Activated CD8-positive, alpha-beta T cell treated with anti-CD3 and anti-CD28 coated beads for 36 hours (primary cell): ENCODE results near the gene HOXD11. TPM values are rescaled to one million over a fixed set of nuclear protein-coding genes. Genes with fewer than 3 reads are reported as not detected.

ENCODE experiments used
- ATAC-seq: fragments of 200-7000 bp; cut with Tn5 transposase; one replicate; pipeline ENCODE4 v1.10.0; 2021; ENCODE audit warnings: mild to moderate bottlenecking, moderate library complexity
- CTCF ChIA-PET: fragments of 350-600 bp; sonication (Branson Sonifier 250); formaldehyde crosslinking; loops from one replicate; lab custom pipeline; 2021; ENCODE audit warnings: antibody characterized with exemption; lab: Charles Lee
- POLR2A ChIA-PET: fragments of 350-600 bp; sonication (Branson Sonifier 250); formaldehyde crosslinking; loops from one replicate; lab custom pipeline; 2021; ENCODE audit warnings: antibody characterized with exemption; lab: Charles Lee
- DNase-seq: peaks from one replicate; pipeline ENCODE4 v3.0.0-alpha.2; 2020
- H3K27ac Mint-ChIP-seq: one replicate; pipeline ENCODE4 v1.8.0; 2021; ENCODE audit warnings: mild to moderate bottlenecking, mixed read lengths
- H3K27me3 Mint-ChIP-seq: one replicate; pipeline ENCODE4 v1.8.0; 2021; ENCODE audit warnings: mixed read lengths
- H3K36me3 Mint-ChIP-seq: one replicate; pipeline ENCODE4 v1.8.0; 2021; ENCODE audit warnings: low read depth, mixed read lengths
- H3K4me1 Mint-ChIP-seq: one replicate; pipeline ENCODE4 v1.8.0; 2021; ENCODE audit warnings: low read depth, mixed read lengths
- H3K4me3 Mint-ChIP-seq: one replicate; pipeline ENCODE4 v1.8.0; 2021; ENCODE audit warnings: mild to moderate bottlenecking, moderate library complexity, mixed read lengths
- H3K9me3 Mint-ChIP-seq: one replicate; pipeline ENCODE4 v1.8.0; 2021; ENCODE audit warnings: mixed read lengths
- CTCF ChIP-seq: fragments of 200-600 bp; IDR thresholded peaks from one replicate; pipeline ENCODE4 v1.8.0; 2022; ENCODE audit warnings: antibody characterized with exemption, mild to moderate bottlenecking
- intact Hi-C: fragments of 100-400 bp; cut with micrococcal nuclease; formaldehyde crosslinking; loops from one replicate; pipeline ENCODE4 v1.10.0; 2022
- total RNA-seq, 2 experiments: library from RNA; stranded (reverse); gene quantifications; one replicate each; pipeline ENCODE4 v1.2.3, GENCODE V29; 2021

HOXD11 gene
- total RNA-seq, 2 experiments from 2014 or later: not detected

GRCh38 chr2:176091329-176092258 lies 15.5 kb upstream of the HOXD11 start:
- no peak overlapping the region for H3K27ac Mint-ChIP-seq
- H3K4me3 Mint-ChIP-seq: peak overlapping the region; percentile 42
- H3K4me1 Mint-ChIP-seq: peaks cover 9% of the 10 kb centered on the region
- ChIA-PET POLR2A (no interaction called here), CTCF (no interaction called here)
- no peak for ATAC-seq
- no peaks in the 10 kb centered on the region for H3K9me3 Mint-ChIP-seq
- peaks cover 89% of the 10 kb centered on the region for H3K27me3 Mint-ChIP-seq
- no peak for TF ChIP-seq CTCF
- peaks cover 3% of the 10 kb centered on the region for H3K36me3 Mint-ChIP-seq
- intact Hi-C loops: no loop called here
- no peak for DNase-seq

- Mint-ChIP-seq H3K36me3 (peaks cover 3% of the 10 kb centered on the region), H3K9me3 (no peaks in the 10 kb centered on the region), H3K4me1 (peaks cover 17% of the 10 kb centered on the region), H3K27me3 (peaks cover 87% of the 10 kb centered on the region), H3K4me3 (peak within 1 kb of the TSS; percentile 42), H3K27ac (no peak within 1 kb of the TSS)
- CTCF ChIA-PET: no interaction called here
- ATAC-seq (peak; percentile 36), DNase-seq (no peak)
- intact Hi-C loops: no loop called here
- POLR2A ChIA-PET: no interaction called here
- TF ChIP-seq CTCF: no peak
Observed at GRCh38 chr2:176092270-176093144, 14.6 kb upstream of the HOXD11 start, which contains the start of gene HOXD13. TSS of gene HOXD13 (plus strand) at chr2:176092721. CDS start at chr2:176092891, 170 bp downstream.

GRCh38 chr2:176093145-176093897 lies 13.8 kb upstream of the HOXD11 start:
- intact Hi-C loops: no loop called here
- Mint-ChIP-seq H3K27me3 (peaks cover 87% of the 10 kb centered on the region), H3K4me3 (no peak overlapping the region), H3K36me3 (peaks cover 3% of the 10 kb centered on the region), H3K27ac (no peak overlapping the region), H3K9me3 (no peaks in the 10 kb centered on the region), H3K4me1 (peaks cover 21% of the 10 kb centered on the region)
- no peak for DNase-seq
- ATAC-seq: no peak
- ChIA-PET CTCF (interaction anchor here (3.0 kb wide), 1 partner anchor 8 kb away, joined by 8 read pairs; no protein-coding TSS in a partner anchor), POLR2A (no interaction called here)
- TF ChIP-seq CTCF: no peak

- H3K4me3 Mint-ChIP-seq: no peak overlapping the region
- POLR2A ChIA-PET: no interaction called here
Observed at GRCh38 chr2:176093898-176094249, 13.2 kb upstream of the HOXD11 start.

More at GRCh38 chr2:176093898-176094249, 13.2 kb upstream of the HOXD11 start:
- DNase-seq (no peak), ATAC-seq (no peak)
- TF ChIP-seq CTCF: no peak
- intact Hi-C loops: no loop called here
- H3K27me3 Mint-ChIP-seq: peaks cover 84% of the 10 kb centered on the region
- no peaks in the 10 kb centered on the region for H3K9me3 Mint-ChIP-seq
- H3K36me3 Mint-ChIP-seq: peaks cover 3% of the 10 kb centered on the region
- peaks cover 19% of the 10 kb centered on the region for H3K4me1 Mint-ChIP-seq
- CTCF ChIA-PET: interaction anchor here (3.0 to 6.1 kb wide), 3 partner anchors 9 to 405 kb away, joined by 8 to 94 read pairs (median 28); no protein-coding TSS in a partner anchor
- no peak overlapping the region for H3K27ac Mint-ChIP-seq
